Stimulated activated CD4-positive, alpha-beta T cell treated with anti-CD3 and anti-CD28 coated beads, TNF-alpha, amount 100 ng/mL, for 4 hours (primary cell): ENCODE measurements around the gene ERCC5.

ENCODE experiments used
- DNase-seq, 3 experiments: peaks; one replicate each; pipeline ENCODE4 v3.0.0-alpha.2; 2020; ENCODE audit warnings: low read depth in 3 of 3

ERCC5 gene

GRCh38 chr13:102881819-102882686 is 36.2 kb downstream of the ERCC5 start:
- DNase-seq, result no peak

- DNase-seq, result no peak
Measured at GRCh38 chr13:102892503-102892902, 46.7 kb downstream of the ERCC5 start.

GRCh38 chr13:102897371-102898138 is 51.7 kb downstream of the ERCC5 start:
- DNase-seq, result no peak

- no peak for DNase-seq
Measured at GRCh38 chr13:102900193-102900608, 54.4 kb downstream of the ERCC5 start.

- no peak for DNase-seq
Measured at GRCh38 chr13:102901056-102901455, 55.2 kb downstream of the ERCC5 start.

GRCh38 chr13:102901615-102902305 is 55.9 kb downstream of the ERCC5 start:
- DNase-seq, result no peak

GRCh38 chr13:102902789-102903347 is 57.0 kb downstream of the ERCC5 start:
- DNase-seq, result no peak

GRCh38 chr13:102903659-102904407 is 58.0 kb downstream of the ERCC5 start:
- no peak for DNase-seq

- no peak for DNase-seq
Measured at GRCh38 chr13:102904408-102904862, 58.6 kb downstream of the ERCC5 start.

- no peak for DNase-seq
Measured at GRCh38 chr13:102905905-102906771, 60.3 kb downstream of the ERCC5 start.

- DNase-seq, result no peak
Measured at GRCh38 chr13:102907016-102907756, 61.4 kb downstream of the ERCC5 start.

GRCh38 chr13:102907886-102908515 is 62.2 kb downstream of the ERCC5 start:
- DNase-seq, result no peak

- no peak for DNase-seq
Measured at GRCh38 chr13:102909971-102910370, 64.1 kb downstream of the ERCC5 start.

GRCh38 chr13:102911336-102911735 is 65.5 kb downstream of the ERCC5 start:
- no peak for DNase-seq

GRCh38 chr13:102912599-102912998 is 66.8 kb downstream of the ERCC5 start:
- DNase-seq, result no peak

GRCh38 chr13:102913914-102914313 is 68.1 kb downstream of the ERCC5 start:
- no peak for DNase-seq

- DNase-seq, result no peak
Measured at GRCh38 chr13:102914339-102914930, 68.6 kb downstream of the ERCC5 start.

GRCh38 chr13:102915393-102915930 is 69.6 kb downstream of the ERCC5 start:
- no peak for DNase-seq
